GM18907 (cell line): ENCODE results near the gene ABLIM1.
A peak's percentile ranks its signal among the peaks of the same experiment; 100 is the strongest.

Source experiments
- ATAC-seq: cut with Tn5 transposase; IDR thresholded peaks from one replicate; pipeline ENCODE4 v1.9.1; 2021; ENCODE audit warnings: mild to moderate bottlenecking, moderate library complexity; ENCODE audit not compliant: unreplicated experiment

ABLIM1 gene

GRCh38 chr10:114550756-114551635 is 107.1 kb downstream of the ABLIM1 start:
- no peak for ATAC-seq

- ATAC-seq: no peak
Measured at GRCh38 chr10:114548662-114549061, 109.4 kb downstream of the ABLIM1 start.

- no peak for ATAC-seq
Measured at GRCh38 chr10:114547514-114547913, 110.6 kb downstream of the ABLIM1 start.

GRCh38 chr10:114547056-114547455 is 111.0 kb downstream of the ABLIM1 start:
- ATAC-seq: no peak

GRCh38 chr10:114545819-114546218 is 112.3 kb downstream of the ABLIM1 start:
- ATAC-seq: no peak

GRCh38 chr10:114545071-114545470 is 113.0 kb downstream of the ABLIM1 start:
- ATAC-seq: no peak

GRCh38 chr10:114544045-114544659 is 113.9 kb downstream of the ABLIM1 start:
- peak; percentile 98 for ATAC-seq

GRCh38 chr10:114543456-114543855 is 114.6 kb downstream of the ABLIM1 start:
- no peak for ATAC-seq

- ATAC-seq: no peak
Measured at GRCh38 chr10:114542373-114542772, 115.7 kb downstream of the ABLIM1 start.

GRCh38 chr10:114541797-114542160 is 116.3 kb downstream of the ABLIM1 start:
- ATAC-seq: no peak

- peak; percentile 31 for ATAC-seq
Measured at GRCh38 chr10:114541081-114541796, 116.8 kb downstream of the ABLIM1 start.

GRCh38 chr10:114540236-114540635 is 117.8 kb downstream of the ABLIM1 start:
- ATAC-seq: no peak

- ATAC-seq: no peak
Measured at GRCh38 chr10:114539623-114540022, 118.5 kb downstream of the ABLIM1 start.

- ATAC-seq: no peak
Measured at GRCh38 chr10:114538181-114538906, 119.7 kb downstream of the ABLIM1 start.

GRCh38 chr10:114537736-114538135 is 120.3 kb downstream of the ABLIM1 start:
- ATAC-seq: no peak

- ATAC-seq: no peak
Measured at GRCh38 chr10:114534571-114534981, 123.5 kb downstream of the ABLIM1 start.

GRCh38 chr10:114532226-114532625 is 125.8 kb downstream of the ABLIM1 start:
- ATAC-seq: no peak

- peak; percentile 98 for ATAC-seq
Measured at GRCh38 chr10:114526504-114527238, 131.4 kb downstream of the ABLIM1 start.

- peak; percentile 53 for ATAC-seq
Measured at GRCh38 chr10:114526126-114526503, 132.0 kb downstream of the ABLIM1 start.

GRCh38 chr10:114525368-114525949 is 132.6 kb downstream of the ABLIM1 start:
- no peak for ATAC-seq
